GM10266 (cell line): ENCODE results near the gene MTURN.

ENCODE experiments used
- DNase-seq: peaks from one replicate; pipeline ENCODE4 v3.0.0; 2012; ENCODE audit errors: extremely low spot score
- TF ChIP-seq, protein P1 (sequence below): IDR thresholded peaks from 2 replicates; pipeline ENCODE4 v1.5.1; 2012; ENCODE audit warnings: mild to moderate bottlenecking, low read depth; ENCODE audit not compliant: control insufficient read depth, insufficient read depth; ENCODE audit errors: missing control alignments

MTURN gene

DNA sequence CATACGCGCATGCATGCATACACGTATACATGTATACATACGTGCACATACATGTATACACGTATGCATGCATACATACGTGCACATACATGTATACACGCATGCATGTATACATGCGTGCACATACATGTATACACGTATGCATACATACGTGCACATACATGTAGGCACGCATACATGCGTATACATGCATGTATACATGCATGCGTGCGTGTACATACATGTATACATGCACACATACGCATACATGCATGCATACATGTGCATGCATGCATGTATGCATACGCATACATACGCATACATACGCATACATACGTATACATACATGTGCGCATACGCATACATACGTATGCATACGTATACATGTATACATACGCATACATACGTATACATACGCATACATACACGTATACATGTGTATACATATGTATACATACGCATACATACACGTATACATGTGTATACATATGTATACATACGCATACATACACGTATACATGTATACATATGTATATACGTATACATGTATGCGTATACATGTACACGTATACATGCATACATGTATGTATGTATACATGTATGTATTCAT, 19.0 kb upstream of the MTURN start:
- no peak for DNase-seq
- TF ChIP-seq, protein P1, sequence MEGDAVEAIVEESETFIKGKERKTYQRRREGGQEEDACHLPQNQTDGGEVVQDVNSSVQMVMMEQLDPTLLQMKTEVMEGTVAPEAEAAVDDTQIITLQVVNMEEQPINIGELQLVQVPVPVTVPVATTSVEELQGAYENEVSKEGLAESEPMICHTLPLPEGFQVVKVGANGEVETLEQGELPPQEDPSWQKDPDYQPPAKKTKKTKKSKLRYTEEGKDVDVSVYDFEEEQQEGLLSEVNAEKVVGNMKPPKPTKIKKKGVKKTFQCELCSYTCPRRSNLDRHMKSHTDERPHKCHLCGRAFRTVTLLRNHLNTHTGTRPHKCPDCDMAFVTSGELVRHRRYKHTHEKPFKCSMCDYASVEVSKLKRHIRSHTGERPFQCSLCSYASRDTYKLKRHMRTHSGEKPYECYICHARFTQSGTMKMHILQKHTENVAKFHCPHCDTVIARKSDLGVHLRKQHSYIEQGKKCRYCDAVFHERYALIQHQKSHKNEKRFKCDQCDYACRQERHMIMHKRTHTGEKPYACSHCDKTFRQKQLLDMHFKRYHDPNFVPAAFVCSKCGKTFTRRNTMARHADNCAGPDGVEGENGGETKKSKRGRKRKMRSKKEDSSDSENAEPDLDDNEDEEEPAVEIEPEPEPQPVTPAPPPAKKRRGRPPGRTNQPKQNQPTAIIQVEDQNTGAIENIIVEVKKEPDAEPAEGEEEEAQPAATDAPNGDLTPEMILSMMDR = no peak

DNA sequence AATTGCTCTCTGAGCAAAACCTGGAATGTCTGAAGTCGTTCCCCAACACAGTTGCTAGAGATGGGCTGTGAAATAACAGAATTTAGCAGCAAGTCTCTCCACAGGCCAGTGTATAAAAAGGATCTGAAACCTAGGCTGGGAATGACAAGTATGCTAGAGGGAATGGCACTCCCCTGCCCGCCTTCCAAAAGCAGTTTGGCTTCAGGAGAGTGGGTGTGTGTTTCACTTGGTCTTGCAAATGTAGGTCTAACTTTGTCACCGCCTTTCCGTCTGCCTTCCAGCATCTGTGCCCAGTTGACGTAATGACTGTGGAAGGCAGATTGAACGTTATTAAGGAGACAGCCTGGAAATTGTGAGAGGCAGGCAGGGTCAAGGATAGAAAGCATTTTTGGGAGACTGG, 18.0 kb upstream of the MTURN start:
- DNase-seq = no peak
- TF ChIP-seq, protein P1 = no peak

DNA sequence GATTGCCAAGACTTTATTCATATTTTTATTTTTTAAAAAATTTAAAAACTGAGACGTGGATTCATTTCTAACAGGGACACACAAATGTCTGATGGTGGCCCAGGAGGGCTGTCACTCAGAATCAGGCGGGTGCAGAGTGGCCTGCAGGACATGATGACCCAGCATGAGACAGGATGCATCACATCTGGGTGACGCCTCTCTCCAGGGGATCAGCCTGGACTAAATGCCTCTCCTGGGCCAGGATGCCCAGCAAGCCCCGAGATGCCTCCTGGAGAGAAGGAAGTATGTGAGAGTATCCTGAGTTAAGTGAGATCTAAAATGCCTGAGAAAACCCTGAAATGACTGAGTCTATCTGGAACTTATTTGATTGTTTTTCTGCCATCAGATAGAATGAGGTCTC, 16.9 kb upstream of the MTURN start:
- TF ChIP-seq, protein P1 = no peak

DNA sequence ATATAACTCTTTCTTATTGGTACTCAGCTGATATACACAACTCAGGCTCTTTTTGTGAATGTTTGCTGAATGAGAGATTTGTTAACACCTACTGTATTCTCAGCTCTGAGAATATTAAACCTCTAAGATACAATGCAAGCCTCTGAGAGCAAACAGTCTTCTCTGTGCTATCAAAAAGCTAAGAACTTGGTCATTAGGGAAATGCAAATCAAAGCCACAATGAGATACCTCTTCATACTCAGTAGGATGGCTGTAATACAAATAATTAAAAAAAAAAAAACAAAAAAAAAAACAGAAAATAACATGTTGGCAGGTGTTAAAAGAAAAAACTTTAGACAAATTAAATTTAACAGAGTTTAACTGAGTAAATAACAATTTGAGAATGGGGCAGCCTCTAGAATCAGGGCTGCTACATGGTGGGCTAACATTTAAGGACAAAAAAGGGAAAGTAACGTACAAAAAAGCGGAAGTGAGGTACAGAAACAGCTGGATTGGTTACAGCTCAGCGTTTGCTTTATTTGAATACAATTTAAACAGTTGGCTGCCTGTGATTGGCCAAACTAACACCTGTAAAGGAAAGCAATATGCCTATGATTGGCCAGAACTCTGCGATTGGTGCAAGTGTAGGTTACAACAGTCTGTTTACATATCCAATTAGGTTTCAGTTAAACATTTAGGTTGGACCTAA, 14.8 kb upstream of the MTURN start:
- DNase-seq = no peak
- TF ChIP-seq, protein P1 = no peak

More for the DNA sequence above, 16.9 kb upstream of the MTURN start:
- no peak for DNase-seq

DNA sequence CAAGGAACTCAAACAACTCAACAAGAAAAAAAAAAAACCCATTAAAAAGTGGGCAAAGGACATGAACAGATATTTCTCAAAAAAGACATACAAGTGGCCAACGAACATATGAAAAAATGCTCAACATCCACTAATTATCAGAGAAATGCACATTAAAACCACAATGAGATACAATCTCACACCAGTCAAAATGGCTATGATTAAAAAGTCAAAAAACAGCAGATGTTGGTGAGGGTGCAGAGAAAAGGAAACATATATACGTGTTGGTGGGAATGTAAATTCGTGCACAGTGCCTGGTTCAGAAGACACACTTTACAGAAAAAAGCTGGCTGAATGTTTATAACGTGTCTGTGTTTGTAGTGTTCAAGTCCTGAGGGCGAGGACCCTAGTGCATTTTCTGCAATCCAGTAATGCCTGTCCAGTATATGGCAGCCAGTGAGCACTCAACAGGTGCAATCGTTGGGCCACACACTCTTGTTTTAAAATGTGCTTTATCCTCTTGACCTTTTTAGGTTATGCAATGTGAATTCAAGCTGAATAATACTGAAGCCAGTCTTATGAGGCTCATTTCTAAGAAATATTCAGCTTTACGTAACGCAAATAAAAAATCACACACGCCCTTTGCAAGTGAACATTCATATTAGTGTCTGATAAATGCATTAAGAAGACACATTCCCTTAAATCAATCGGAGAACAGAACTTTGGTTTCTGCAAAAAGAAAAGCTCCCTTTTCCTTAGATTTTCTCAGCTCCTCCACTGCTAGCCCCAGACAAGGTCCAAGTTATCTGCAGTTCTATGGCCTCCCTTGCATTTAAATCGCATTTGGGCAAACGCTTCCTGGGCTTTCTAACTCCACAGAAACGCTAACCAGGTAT, 813 bp upstream of the MTURN start:
- TF ChIP-seq, protein P1 = no peak
- no peak for DNase-seq

DNA sequence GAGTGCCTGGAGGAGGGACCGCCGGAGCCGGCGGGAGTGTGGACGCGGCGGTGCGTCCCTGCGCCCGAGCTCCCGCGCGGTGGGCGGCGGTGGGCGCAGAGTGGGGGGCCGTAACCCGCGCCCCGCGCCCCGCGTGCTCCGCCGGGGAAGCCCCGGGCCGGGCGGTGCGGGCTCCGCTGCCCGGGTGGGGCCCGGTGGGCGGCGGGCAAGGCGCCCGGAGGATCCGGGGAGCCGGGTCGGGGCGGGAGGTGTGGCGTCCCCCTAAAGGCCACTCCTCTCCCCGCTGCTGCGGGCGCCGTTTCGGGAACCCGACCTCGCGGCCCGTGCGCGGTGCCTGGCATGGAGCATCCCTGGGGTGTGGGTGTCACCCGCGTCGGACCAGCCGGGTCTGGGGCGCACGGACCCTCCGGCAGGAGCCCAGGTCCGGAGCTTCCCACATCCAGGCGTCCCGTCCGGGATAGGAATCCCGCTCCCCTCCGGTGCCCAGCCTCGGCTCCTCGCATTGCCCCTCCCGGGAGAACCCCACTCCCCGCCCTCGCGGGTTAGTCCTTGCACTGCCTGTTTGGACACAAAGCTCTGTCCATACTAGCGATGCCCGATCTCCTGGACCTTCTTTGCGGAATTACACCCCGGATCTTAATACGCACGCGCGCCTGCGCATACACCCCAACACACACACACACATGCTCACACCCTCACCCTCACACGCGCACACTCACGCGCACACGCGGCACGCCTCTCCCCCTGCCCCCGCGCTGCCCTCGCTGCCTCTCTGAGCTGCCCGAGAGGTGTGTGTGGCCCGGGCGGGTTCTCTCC, 723 bp downstream of the MTURN start:
- TF ChIP-seq, protein P1 = no peak
- peak; percentile 71 for DNase-seq
